Measurements from ENCODE around the gene MAML3.

Gene MAML3

GRCh38 chr4:140070973-140071372, 83.0 kb downstream of the MAML3 start:
- H3K27ac ChIP-seq (replicated peaks): no peak overlapping the region
- no peaks in the 10 kb centered on the region for H3K27me3 ChIP-seq (ENCODE audit: insufficient read depth, poor library complexity, severe bottlenecking)
- TF ChIP-seq REST (IDR thresholded peaks at IDR 0.05; ENCODE audit: insufficient replicate concordance, low read depth) (no peak), POLR2AphosphoS5 (IDR thresholded peaks at IDR 0.05; ENCODE audit: low read depth) (no peak), GABPA (IDR thresholded peaks at IDR 0.05; ENCODE audit: low read depth) (no peak), CTCF (IDR thresholded peaks at IDR 0.05; ENCODE audit: insufficient read depth, low read length) (no peak), SPI1 (IDR thresholded peaks at IDR 0.05; ENCODE audit: borderline replicate concordance, low read depth) (no peak)
- no peak for DNase-seq (ENCODE audit: low read depth in 1 of 2, low spot score in 1 of 2)
- H3K4me3 ChIP-seq (replicated peaks; ENCODE audit: insufficient read depth, low read length): no peak overlapping the region

GRCh38 chr4:140070366-140070765, 83.6 kb downstream of the MAML3 start:
- no peak for TF ChIP-seq REST (IDR thresholded peaks at IDR 0.05; ENCODE audit: insufficient replicate concordance, low read depth)
- TF ChIP-seq POLR2AphosphoS5 (IDR thresholded peaks at IDR 0.05; ENCODE audit: low read depth): no peak
- no peak for TF ChIP-seq CTCF (IDR thresholded peaks at IDR 0.05; ENCODE audit: insufficient read depth, low read length)
- no peak for TF ChIP-seq GABPA (IDR thresholded peaks at IDR 0.05; ENCODE audit: low read depth)
- no peak for TF ChIP-seq SPI1 (IDR thresholded peaks at IDR 0.05; ENCODE audit: borderline replicate concordance, low read depth)
- Histone ChIP-seq H3K4me3 (replicated peaks; ENCODE audit: insufficient read depth, low read length) (no peak overlapping the region), H3K27ac (replicated peaks) (no peak overlapping the region), H3K27me3 (ENCODE audit: insufficient read depth, poor library complexity, severe bottlenecking) (no peaks in the 10 kb centered on the region)
- DNase-seq (ENCODE audit: low read depth in 1 of 2, low spot score in 1 of 2): no peak

GRCh38 chr4:140069066-140069465, 84.9 kb downstream of the MAML3 start:
- Histone ChIP-seq H3K4me3 (replicated peaks; ENCODE audit: insufficient read depth, low read length) (no peak overlapping the region), H3K27ac (replicated peaks) (no peak overlapping the region), H3K27me3 (ENCODE audit: insufficient read depth, poor library complexity, severe bottlenecking) (no peaks in the 10 kb centered on the region)
- DNase-seq (ENCODE audit: low read depth in 1 of 2, low spot score in 1 of 2): peak in 1 of 2 experiments; percentile 35
- TF ChIP-seq POLR2AphosphoS5 (IDR thresholded peaks at IDR 0.05; ENCODE audit: low read depth): no peak

GRCh38 chr4:140068271-140068670, 85.7 kb downstream of the MAML3 start:
- no peak overlapping the region for H3K27ac ChIP-seq (replicated peaks)
- no peak overlapping the region for H3K4me3 ChIP-seq (replicated peaks; ENCODE audit: insufficient read depth, low read length)
- DNase-seq (ENCODE audit: low read depth in 1 of 2, low spot score in 1 of 2): no peak

More at GRCh38 chr4:140068271-140068670, 85.7 kb downstream of the MAML3 start:
- no peaks in the 10 kb centered on the region for H3K27me3 ChIP-seq (ENCODE audit: insufficient read depth, poor library complexity, severe bottlenecking)
- TF ChIP-seq REST (IDR thresholded peaks at IDR 0.05; ENCODE audit: insufficient replicate concordance, low read depth): no peak
- no peak for TF ChIP-seq GABPA (IDR thresholded peaks at IDR 0.05; ENCODE audit: low read depth)
- TF ChIP-seq POLR2AphosphoS5 (IDR thresholded peaks at IDR 0.05; ENCODE audit: low read depth): no peak
- TF ChIP-seq SPI1 (IDR thresholded peaks at IDR 0.05; ENCODE audit: borderline replicate concordance, low read depth): no peak

All from HL-60 (cell line).